Karpas-422 (cell line): ENCODE data around the gene ALDH1L2. TPM values are rescaled to one million over a fixed set of nuclear protein-coding genes. Genes with fewer than 3 reads are reported as not detected.
A peak's percentile ranks its signal among the peaks of the same experiment; 100 is the strongest.

ENCODE experiments used
- DNase-seq: peaks from one replicate; pipeline ENCODE4 v3.0.0-alpha.2; 2015
- H2AFZ ChIP-seq: fragments of 200-600 bp; sonication (generic); 2 replicates; pipeline ENCODE4 v1.6.1; 2014; ENCODE audit warnings: antibody characterized with exemption, low read length, mixed read lengths
- H3K27ac ChIP-seq: fragments of 200-600 bp; sonication (generic); 2 replicates; pipeline ENCODE4 v1.5.1; 2014; ENCODE audit warnings: mild to moderate bottlenecking, low read length, moderate library complexity
- H3K27me3 ChIP-seq: fragments of 200-600 bp; sonication (generic); 2 replicates; pipeline ENCODE4 v1.6.1; 2014; ENCODE audit warnings: low read length, mixed read lengths
- H3K36me3 ChIP-seq: fragments of 200-600 bp; sonication (generic); 2 replicates; pipeline ENCODE4 v1.6.1; 2014; ENCODE audit warnings: low read length, mixed read lengths; ENCODE audit not compliant: insufficient read depth
- H3K4me1 ChIP-seq: fragments of 200-600 bp; sonication (generic); 2 replicates; pipeline ENCODE4 v1.6.1; 2014; ENCODE audit warnings: mild to moderate bottlenecking, low read length, mixed read lengths
- H3K4me2 ChIP-seq: fragments of 200-600 bp; sonication (generic); 2 replicates; pipeline ENCODE4 v1.6.1; 2014; ENCODE audit warnings: low read length, low read depth, mild to moderate bottlenecking; ENCODE audit not compliant: poor library complexity, severe bottlenecking
- H3K4me3 ChIP-seq: fragments of 200-600 bp; sonication (generic); 2 replicates; pipeline ENCODE4 v1.5.1; 2014; ENCODE audit warnings: mild to moderate bottlenecking, antibody characterized with exemption, low read length, mixed read lengths
- H3K79me2 ChIP-seq: fragments of 200-600 bp; sonication (generic); 2 replicates; pipeline ENCODE4 v1.6.1; 2014; ENCODE audit warnings: mild to moderate bottlenecking, low read length, mixed read lengths
- H3K9ac ChIP-seq: fragments of 200-600 bp; sonication (generic); 2 replicates; pipeline ENCODE4 v1.6.0; 2014; ENCODE audit warnings: low read length
- H3K9me2 ChIP-seq: fragments of 200-600 bp; sonication (generic), shearing (Covaris generic); replicated peaks from 2 replicates; pipeline ENCODE4 v1.6.0; 2014; ENCODE audit warnings: mild to moderate bottlenecking, low read length, moderate library complexity; ENCODE audit not compliant: insufficient read depth
- H3K9me3 ChIP-seq: fragments of 300-700, 200-600 bp; sonication (generic); 2 replicates; pipeline ENCODE4 v1.6.1; 2014; ENCODE audit warnings: low read length, mixed read lengths
- H4K20me1 ChIP-seq: fragments of 200-600 bp; sonication (generic); 2 replicates; pipeline ENCODE4 v1.6.1; 2014; ENCODE audit warnings: mild to moderate bottlenecking, antibody characterized with exemption, low read length, low read depth; ENCODE audit not compliant: insufficient read depth
- total RNA-seq: library from RNA; depleted of rRNA; stranded (reverse); fragments of >200 nt; shearing (Covaris generic); gene quantifications from 2 replicates; pipeline ENCODE4 v1.2.3, GENCODE V29; 2014; ENCODE audit warnings: low replicate concordance; rRNA removed

Gene ALDH1L2
- not detected in 2 replicates for total RNA-seq

DNA sequence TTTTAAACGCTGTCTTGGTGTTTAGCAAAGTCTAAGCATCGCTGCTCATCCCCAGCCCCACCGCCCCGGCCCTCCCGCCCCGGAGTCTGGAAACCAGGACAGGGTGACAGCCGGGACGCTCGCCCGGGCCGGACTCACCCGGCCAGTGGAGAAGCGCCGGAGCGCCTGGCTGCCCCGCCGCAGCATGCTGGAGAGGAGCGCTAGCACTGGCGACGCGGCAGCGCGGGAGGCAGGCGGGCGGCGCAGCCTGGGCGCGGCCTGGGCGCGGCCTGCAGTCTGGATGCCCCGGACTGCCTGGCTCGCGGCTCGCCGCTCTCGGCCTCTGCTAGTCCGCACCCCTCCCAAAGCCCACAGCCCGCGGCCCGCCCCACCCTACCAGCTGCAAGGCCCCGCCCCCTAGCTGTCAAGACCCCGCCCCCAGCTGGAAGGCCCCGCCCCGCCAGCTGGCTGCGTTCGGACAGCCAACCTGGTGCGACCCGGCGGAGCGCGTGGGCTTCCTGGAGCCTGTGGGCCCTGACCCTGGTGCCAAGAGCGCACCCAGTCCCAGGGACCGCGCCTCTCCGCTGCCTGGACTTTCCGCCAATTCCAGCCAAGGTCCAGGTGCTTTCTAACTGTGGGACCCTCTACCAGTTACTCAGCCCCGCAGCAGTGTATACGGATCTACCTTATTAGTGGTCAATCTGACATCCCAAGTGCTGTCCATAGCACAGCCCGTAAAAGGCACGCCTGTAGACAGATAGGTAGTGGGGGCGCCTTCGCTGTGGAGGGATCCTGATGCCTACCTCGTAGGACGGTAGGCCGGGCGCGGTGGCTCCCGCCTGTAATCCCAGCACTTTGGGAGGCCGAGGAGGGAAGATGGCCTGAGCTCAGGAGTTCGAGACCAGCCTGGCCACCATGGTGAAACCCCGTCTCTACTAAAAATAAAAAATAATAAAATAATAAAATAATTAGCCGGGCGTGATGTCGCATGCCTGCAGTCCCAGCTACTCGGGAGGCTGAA is at the start of gene ALDH1L2:
Gene ALDH1L2 (minus strand): TSS at position 208 of the 1,000 bp plus-strand sequence. CDS start 22 bp downstream, at position 186.
- Histone ChIP-seq H3K9me3 (no peaks in the 10 kb centered on the region), H3K4me2 (no peak within 1 kb of the TSS), H2AFZ (no peak within 1 kb of the TSS), H3K4me1 (no peaks in the 10 kb centered on the region; the same call in 1 of the 2 replicates), H4K20me1 (no peaks in the 10 kb centered on the region), H3K9ac (no peak within 1 kb of the TSS), H3K4me3 (no peak within 1 kb of the TSS), H3K36me3 (no peaks in the 10 kb centered on the region), H3K79me2 (no peaks in the 10 kb centered on the region), H3K27me3 (no peaks in the 10 kb centered on the region), H3K27ac (no peak within 1 kb of the TSS), H3K9me2 (no peaks in the 10 kb centered on the region)
- DNase-seq, result no peak

DNA sequence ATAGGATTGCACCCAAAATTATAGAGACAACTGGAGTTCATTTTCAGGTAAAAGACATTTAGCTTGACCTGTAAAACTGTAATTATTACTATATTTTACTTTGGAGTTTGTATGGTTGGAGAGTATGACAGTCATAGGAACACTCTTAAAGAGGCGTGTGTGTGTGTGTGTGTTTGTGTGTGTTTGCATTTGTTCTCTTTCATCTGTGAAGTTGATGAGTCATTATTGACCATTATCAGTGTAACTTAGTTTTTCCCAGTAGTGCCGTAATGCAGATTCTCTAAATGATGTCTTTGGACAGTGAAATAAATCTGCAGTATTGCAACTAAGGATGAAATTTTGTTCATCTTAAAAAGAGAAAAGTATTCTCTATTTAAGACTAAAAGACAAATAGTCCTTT is 36.3 kb upstream of the ALDH1L2 start:
- no peak overlapping the region for H3K4me2 ChIP-seq
- H3K4me1 ChIP-seq, result no peaks in the 10 kb centered on the region
- no peaks in the 10 kb centered on the region for H4K20me1 ChIP-seq
- H3K27ac ChIP-seq, result no peak overlapping the region
- no peaks in the 10 kb centered on the region for H3K9me2 ChIP-seq
- no peak overlapping the region for H3K4me3 ChIP-seq
- DNase-seq, result no peak
- no peaks in the 10 kb centered on the region for H3K9me3 ChIP-seq
- H3K27me3 ChIP-seq, result no peaks in the 10 kb centered on the region
- peaks cover 18% of the 10 kb centered on the region for H3K79me2 ChIP-seq
- no peak overlapping the region for H2AFZ ChIP-seq
- no peak overlapping the region for H3K9ac ChIP-seq
- peaks cover 80% of the 10 kb centered on the region for H3K36me3 ChIP-seq

GRCh38 chr12:105116969-105117368 is 32.7 kb upstream of the ALDH1L2 start:
- H3K36me3 ChIP-seq, result peaks cover 89% of the 10 kb centered on the region
- no peak overlapping the region for H3K27ac ChIP-seq
- H3K9me3 ChIP-seq, result no peaks in the 10 kb centered on the region
- H4K20me1 ChIP-seq, result no peaks in the 10 kb centered on the region
- no peak overlapping the region for H3K4me3 ChIP-seq
- no peak for DNase-seq
- H3K9me2 ChIP-seq, result no peaks in the 10 kb centered on the region
- H3K4me1 ChIP-seq, result peaks cover 6% of the 10 kb centered on the region; the same call in 1 of the 2 replicates
- no peak overlapping the region for H3K9ac ChIP-seq
- peaks cover 47% of the 10 kb centered on the region for H3K79me2 ChIP-seq
- H2AFZ ChIP-seq, result no peak overlapping the region
- no peak overlapping the region for H3K4me2 ChIP-seq
- H3K27me3 ChIP-seq, result no peaks in the 10 kb centered on the region

GRCh38 chr12:105113094-105113493 is 28.8 kb upstream of the ALDH1L2 start:
- H2AFZ ChIP-seq, result no peak overlapping the region
- peaks cover 35% of the 10 kb centered on the region for H3K4me1 ChIP-seq
- no peaks in the 10 kb centered on the region for H3K9me3 ChIP-seq
- H4K20me1 ChIP-seq, result no peaks in the 10 kb centered on the region
- no peak overlapping the region for H3K27ac ChIP-seq
- no peak overlapping the region for H3K4me2 ChIP-seq
- no peak overlapping the region for H3K9ac ChIP-seq
- H3K27me3 ChIP-seq, result no peaks in the 10 kb centered on the region
- H3K79me2 ChIP-seq, result peaks cover 79% of the 10 kb centered on the region
- DNase-seq, result no peak
- no peak overlapping the region for H3K4me3 ChIP-seq
- H3K9me2 ChIP-seq, result no peaks in the 10 kb centered on the region
- H3K36me3 ChIP-seq, result peaks cover 74% of the 10 kb centered on the region

GRCh38 chr12:105110851-105111250 is 26.6 kb upstream of the ALDH1L2 start:
- no peaks in the 10 kb centered on the region for H3K9me3 ChIP-seq
- H4K20me1 ChIP-seq, result no peaks in the 10 kb centered on the region
- no peak overlapping the region for H3K9ac ChIP-seq
- H2AFZ ChIP-seq, result no peak overlapping the region
- H3K4me3 ChIP-seq, result no peak overlapping the region
- H3K79me2 ChIP-seq, result peaks cover 79% of the 10 kb centered on the region
- 0 out of 2 replicates have a peak overlapping the region, but pooled peaks have one; percentile 89 for H3K27ac ChIP-seq
- H3K4me1 ChIP-seq, result peaks cover 48% of the 10 kb centered on the region
- peak overlapping the region; percentile 91 for H3K4me2 ChIP-seq
- no peaks in the 10 kb centered on the region for H3K9me2 ChIP-seq
- H3K27me3 ChIP-seq, result no peaks in the 10 kb centered on the region
- no peak for DNase-seq
- peaks cover 52% of the 10 kb centered on the region for H3K36me3 ChIP-seq

GRCh38 chr12:105109465-105110212 is 25.4 kb upstream of the ALDH1L2 start:
- peaks cover 41% of the 10 kb centered on the region for H3K36me3 ChIP-seq
- H3K4me2 ChIP-seq, result peak overlapping the region; percentile 91
- peaks cover 70% of the 10 kb centered on the region for H3K79me2 ChIP-seq
- peak overlapping the region; percentile 80 for H3K4me3 ChIP-seq
- DNase-seq, result peak; percentile 60
- peaks cover 49% of the 10 kb centered on the region for H3K4me1 ChIP-seq
- H3K9me3 ChIP-seq, result no peaks in the 10 kb centered on the region
- H4K20me1 ChIP-seq, result no peaks in the 10 kb centered on the region
- H3K9ac ChIP-seq, result peak overlapping the region; percentile 97
- H2AFZ ChIP-seq, result no peak overlapping the region
- H3K9me2 ChIP-seq, result no peaks in the 10 kb centered on the region
- peak overlapping the region; percentile 89 for H3K27ac ChIP-seq
- no peaks in the 10 kb centered on the region for H3K27me3 ChIP-seq

DNA sequence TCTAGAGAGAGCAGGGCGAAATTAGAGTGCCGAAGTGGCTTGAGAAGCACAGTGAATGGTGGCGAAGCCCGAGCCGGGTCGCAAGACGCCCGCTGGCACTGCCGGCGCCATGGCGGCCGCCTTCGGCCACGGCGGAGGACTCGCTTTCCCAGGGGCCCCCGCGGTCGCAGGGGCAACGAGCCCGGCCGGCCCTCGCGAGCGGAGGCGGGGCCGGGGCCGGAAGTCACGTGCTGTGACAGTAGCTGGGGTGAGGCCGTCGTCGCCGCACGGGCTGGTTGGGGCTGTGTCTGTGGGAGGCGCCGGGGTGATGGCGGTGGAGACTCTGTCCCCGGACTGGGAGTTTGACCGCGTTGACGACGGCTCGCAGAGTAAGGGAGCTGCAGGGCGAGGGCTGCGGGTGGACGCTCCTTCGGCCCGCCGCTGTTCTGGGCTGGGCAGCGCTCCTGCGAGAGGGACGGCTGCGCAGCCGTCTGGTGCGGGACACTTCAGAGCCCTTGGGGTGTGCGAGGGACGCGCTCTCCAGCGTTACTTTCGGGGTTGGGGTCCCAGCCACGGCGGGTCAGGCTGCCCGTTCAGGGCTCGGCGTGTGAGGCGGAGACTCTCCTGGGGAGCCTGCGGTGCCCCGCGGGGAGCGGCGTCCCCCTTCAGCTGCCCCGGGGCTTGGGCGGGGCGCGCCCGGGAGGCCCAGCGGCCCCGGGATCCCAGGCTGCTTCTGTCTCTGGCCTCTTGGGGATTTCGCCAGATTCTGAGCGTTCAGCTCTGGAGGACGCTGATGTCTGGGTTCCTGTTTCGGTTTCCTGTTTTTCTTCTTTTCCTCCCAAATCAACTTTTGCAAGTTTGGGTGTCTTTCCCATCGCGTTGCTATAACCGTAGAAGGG is 23.5 kb upstream of the ALDH1L2 start, which contains the start of gene WASHC4:
Gene WASHC4 (plus strand): TSS at position 238 of the 878 bp plus-strand sequence. CDS start 70 bp downstream, at position 308.
- Histone ChIP-seq H3K4me3 (peak within 1 kb of the TSS; percentile 80), H3K4me2 (peak within 1 kb of the TSS; percentile 91), H2AFZ (peak within 1 kb of the TSS; percentile 87), H3K27ac (peak within 1 kb of the TSS; percentile 89), H3K36me3 (peaks cover 22% of the 10 kb centered on the region), H3K9ac (peak within 1 kb of the TSS; percentile 97), H3K9me2 (no peaks in the 10 kb centered on the region), H3K79me2 (peaks cover 51% of the 10 kb centered on the region), H4K20me1 (no peaks in the 10 kb centered on the region), H3K27me3 (no peaks in the 10 kb centered on the region), H3K9me3 (no peaks in the 10 kb centered on the region), H3K4me1 (peaks cover 49% of the 10 kb centered on the region)
- peak; percentile 97 for DNase-seq
